Esophagus muscularis mucosa (tissue), 3 donors: Measurements from ENCODE around the gene LCNL1.

Experiments
- POLR2A ChIP-seq: fragments of 450-650 bp; IDR thresholded peaks from one replicate; pipeline ENCODE4 v1.6.1; 2017; ENCODE audit warnings: antibody characterized with exemption, moderate library complexity, mild to moderate bottlenecking, low read depth
- TF ChIP-seq, protein P1 (sequence below), 3 experiments: fragments of 200-600 bp in 2 of 3; fragments of 450-650 bp in 1 of 3; sonication (generic) in 2 of 3; IDR thresholded peaks; one replicate each; pipeline ENCODE4 v1.5.1; 2017 to 2019; ENCODE audit warnings: antibody characterized with exemption in 3 of 3, mild to moderate bottlenecking in 2 of 3, moderate library complexity in 1 of 3

DNA sequence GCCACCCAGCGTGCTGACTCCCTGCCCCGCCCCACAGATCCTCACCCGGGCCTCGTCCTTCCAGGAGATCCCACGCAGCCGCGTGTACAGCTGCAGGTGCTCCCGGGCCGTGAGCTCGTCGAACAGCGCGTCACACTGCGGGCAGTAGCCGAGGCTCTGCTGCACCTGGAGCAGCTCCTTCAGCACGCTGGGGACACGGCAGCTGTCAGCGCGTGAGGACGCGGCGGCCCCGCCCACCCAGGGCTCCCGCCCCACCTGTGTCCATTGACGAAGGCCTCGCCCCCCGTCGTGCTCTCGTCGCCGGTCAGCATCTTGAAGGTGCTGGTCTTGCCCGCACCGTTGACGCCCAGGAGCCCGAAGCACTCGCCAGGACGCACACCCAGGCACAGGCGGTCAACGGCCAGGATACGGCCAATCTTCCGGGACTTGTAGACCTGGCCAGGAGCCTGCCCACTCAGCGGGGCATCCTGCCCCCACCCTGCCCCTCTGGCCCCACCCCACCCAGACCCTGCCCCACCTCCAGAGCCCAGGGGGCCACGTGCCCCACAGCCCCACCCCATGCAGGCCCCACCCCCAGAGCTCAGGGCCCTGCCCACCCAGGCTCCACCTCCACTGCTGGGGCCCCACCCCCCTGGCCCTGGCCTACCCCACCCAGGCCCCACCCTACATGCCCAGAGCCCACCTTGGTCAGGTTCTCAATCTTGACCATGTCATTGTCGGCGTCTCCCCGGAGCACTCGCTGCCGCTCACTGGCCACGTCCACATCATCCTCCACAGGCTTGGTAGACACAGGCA lies 27.3 kb downstream of the LCNL1 start:
- no peak for TF ChIP-seq POLR2A
- TF ChIP-seq, protein P1, sequence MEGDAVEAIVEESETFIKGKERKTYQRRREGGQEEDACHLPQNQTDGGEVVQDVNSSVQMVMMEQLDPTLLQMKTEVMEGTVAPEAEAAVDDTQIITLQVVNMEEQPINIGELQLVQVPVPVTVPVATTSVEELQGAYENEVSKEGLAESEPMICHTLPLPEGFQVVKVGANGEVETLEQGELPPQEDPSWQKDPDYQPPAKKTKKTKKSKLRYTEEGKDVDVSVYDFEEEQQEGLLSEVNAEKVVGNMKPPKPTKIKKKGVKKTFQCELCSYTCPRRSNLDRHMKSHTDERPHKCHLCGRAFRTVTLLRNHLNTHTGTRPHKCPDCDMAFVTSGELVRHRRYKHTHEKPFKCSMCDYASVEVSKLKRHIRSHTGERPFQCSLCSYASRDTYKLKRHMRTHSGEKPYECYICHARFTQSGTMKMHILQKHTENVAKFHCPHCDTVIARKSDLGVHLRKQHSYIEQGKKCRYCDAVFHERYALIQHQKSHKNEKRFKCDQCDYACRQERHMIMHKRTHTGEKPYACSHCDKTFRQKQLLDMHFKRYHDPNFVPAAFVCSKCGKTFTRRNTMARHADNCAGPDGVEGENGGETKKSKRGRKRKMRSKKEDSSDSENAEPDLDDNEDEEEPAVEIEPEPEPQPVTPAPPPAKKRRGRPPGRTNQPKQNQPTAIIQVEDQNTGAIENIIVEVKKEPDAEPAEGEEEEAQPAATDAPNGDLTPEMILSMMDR (IDR thresholded peaks at IDR 0.05), result no peak
